M059J (cell line): Measurements from ENCODE around the gene RAD51B. TPM values are rescaled to one million over a fixed set of nuclear protein-coding genes. Genes with fewer than 3 reads are reported as not detected.

Source experiments
- DNase-seq: peaks from one replicate; pipeline ENCODE4 v3.0.0-alpha.2; 2012; ENCODE audit warnings: low read depth
- total RNA-seq: library from RNA; depleted of rRNA; stranded (reverse); fragments of >200 nt; shearing (Covaris generic); gene quantifications from 2 replicates; pipeline ENCODE4 v1.2.3, GENCODE V29; 2014

The RAD51B gene
- total RNA-seq, 1 experiment from 2014 or later: 19.0 TPM

DNA sequence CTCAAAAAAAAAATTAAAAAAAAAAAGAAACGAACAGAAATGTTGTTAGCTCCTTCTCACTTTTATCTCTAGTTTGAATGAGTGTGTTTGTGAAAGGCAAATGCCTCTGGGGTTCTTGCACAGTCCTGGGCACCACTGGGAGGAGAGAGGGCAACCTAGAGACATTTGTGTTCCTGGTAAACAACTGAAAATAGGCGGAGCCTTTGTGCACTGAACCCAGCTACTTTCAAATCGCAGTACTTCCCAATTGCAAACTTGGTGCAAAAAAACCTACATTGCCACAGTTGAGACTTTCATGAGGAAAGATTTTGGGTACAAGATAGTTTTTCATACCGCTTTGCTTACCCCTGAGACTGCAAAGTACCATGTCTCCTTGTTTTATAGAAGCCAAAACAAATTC is 543.3 kb downstream of the RAD51B start:
- DNase-seq: no peak

DNA sequence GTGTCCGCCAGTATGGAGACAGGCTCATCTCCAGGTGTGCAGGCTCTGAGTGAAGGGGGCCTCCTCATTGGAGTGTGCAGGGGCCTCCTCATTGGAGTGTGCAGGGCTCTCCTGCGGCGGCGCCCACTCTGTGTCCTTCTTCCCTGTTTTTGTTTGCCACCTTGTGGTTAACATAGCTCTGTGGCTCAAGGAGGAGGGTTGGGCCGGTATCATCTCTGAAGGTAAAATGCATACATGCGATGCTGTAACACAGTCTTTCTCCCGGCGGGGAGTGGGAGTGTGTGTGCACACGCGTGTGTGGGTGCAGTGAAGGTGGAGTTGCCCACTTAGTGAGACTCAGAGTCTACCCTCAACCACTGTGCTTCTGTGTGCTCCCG is 543.9 kb downstream of the RAD51B start:
- no peak for DNase-seq

DNA sequence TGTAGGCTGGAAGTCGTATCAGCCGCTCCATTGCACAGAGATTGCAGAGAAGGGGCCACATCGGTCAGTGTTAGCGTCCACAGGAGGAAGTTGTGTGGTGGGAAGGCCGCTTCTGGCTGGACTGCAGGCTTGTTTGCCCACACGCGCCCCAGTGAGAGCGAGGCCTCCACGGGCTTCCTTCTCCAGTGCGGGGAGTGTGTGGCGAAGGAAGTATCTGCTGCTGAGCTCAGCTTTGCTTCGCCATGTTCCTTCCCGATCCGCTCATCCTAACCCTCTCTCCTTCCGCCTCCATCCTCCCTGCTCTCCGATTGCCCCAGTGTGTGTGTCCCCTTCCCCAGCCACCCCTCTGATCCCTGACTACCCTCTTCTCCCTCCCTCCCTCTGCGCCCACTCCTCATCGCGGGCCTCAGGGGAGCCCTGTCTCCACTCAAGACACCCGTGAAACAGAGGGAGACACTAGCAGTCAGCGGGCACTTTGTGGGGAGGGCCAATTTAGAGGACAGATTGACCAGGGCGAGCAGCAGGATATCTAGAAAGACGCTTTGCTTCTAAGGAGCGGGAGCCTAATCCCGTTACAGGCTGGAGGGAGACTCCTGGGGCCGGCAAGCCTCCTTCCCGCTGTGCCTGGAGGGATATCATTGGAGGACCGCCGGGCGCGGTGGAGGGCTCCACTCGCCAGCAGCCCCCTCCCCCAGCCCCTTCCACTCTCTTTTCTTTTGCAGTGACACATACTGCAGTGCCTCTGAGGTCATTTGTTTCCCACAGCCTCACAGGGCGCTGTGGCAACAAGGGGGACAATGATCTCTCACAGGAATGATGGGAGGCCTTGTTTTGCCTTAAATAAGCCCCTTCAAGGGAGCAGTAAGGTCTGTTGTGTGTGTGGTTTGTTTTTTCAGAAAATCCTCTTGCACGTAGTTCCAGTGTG is 544.5 kb downstream of the RAD51B start:
- DNase-seq: peak; percentile 74

DNA sequence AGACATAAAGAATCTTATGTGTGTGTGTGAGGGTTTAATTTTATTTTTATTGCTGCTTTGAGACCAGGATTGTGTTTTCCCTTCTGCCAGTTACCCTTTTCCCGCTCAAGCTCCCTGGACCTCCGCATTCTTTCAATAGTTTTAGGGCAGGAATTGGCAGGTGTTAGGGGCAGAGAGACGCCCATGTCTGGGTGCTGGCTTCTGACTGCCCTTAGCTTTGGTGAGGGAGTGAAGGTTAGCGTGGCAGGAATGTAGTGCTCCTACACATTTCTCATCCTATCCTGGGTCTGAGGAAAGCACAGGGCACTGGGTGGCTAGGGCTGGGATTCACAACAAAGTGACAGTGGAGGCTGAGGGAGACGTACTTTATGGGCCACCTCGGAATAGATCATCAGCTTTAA is 545.2 kb downstream of the RAD51B start:
- peak; percentile 46 for DNase-seq

- peak; percentile 76 for DNase-seq
These were observed 545.6 kb downstream of the RAD51B start for GRCh38 chr14:68365228-68365627.

- no peak for DNase-seq
These were observed 547.1 kb downstream of the RAD51B start for GRCh38 chr14:68366656-68367055.

DNA sequence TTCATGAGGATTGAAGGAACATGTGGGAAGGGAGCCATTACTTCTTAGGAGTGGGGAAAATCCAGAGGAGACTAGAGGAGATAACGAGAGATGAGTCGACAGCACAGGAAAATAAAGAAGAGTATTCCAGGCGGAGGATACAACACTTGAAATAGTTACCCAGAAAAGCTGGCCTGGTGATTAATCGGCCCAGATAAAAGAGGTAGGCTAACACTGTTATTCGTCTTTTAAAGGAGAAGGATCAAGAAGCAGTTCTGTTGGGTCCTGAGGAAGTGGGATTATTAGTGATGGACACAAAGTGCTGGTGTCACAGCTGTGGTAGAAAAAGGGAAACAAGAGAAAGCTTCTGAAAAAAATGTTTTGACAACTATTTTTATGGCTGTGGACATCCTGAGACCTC is 548.0 kb downstream of the RAD51B start:
- DNase-seq: no peak

DNA sequence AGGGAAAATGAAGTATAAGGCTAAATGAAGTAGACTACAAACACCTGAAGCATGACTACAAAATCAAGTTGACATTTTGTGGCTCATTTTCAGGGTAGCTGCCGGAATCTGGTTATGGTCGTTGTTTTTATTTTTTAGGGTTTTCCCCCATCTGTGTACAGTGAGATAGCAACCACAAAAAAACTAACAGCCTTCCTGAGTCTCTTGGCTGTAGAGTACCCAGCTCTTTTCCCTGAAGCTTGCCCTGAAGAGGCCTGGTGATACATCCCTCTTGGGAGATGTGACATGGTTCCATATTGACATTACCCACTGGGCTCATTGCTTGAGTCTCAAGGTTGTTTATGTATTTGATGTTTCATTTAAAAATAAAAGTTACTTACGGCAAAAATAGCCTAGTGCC is 549.3 kb downstream of the RAD51B start:
- DNase-seq: no peak

DNA sequence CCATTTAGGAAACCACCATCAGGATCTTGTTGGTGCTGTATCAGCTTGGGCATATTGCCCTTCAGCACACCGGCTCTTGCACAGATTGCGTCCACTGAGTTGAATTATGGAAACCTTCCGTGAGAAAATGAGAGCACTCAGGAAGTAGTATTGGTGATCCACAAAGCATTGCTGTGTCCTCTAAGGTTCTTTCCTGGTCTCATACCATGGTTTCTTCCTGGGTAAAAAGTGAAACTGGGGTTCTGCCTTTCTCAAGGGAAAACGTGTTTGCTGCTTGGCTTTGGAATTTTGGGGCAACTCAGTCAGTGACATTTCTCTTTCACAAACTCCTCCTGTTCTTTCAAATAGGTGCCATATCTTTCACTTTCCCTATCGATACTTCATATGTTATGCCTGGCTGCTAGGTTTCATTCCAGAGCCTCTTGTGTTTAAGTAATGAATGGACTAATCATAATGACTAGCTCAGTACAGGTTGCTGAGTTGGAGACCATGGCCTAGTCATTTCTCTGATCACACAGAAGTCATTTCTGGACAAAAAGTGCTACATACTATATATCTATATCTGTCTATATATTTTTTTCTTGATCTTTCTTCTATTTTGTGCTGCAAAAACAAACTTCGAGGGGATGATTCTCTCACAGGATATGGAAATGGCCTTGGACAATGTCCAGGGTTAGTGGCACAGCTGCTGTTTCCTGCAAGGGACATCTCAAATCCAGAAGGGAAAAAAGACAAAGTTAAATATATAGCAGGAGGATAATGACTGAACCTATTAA is 549.9 kb downstream of the RAD51B start:
- DNase-seq: no peak

DNA sequence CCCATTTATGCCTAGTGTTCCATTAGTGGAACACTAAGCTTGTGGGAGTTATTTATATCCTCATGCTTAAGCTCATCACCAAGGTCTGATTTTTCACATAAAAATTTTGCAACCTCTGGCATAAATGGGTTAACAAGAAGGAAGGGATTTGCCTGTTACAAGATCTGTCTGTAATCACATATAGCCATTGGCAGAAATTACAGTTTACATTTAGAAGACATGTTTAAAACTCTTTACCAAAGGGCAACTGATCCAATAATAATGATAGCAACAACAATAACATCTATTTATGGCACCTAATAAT is 550.4 kb downstream of the RAD51B start:
- DNase-seq: no peak

DNA sequence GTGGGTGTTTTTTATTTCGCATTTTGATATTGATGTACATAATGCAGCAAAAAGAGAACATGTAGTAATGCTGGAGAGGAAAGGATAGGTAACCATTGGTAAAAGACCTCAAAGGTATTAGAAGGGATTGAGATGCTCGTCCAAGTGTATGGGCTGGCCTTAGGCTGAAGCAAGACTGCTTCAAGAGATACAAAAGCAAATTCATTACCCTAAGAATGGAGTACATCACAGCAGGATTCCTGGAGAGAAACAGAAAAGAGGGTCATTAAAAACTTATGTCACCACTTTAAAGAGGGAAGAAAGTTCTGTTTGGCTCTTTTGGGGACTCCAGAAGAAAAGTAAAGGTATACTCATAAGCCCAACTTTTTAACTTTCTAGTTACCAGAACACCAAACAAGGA is 552.8 kb downstream of the RAD51B start:
- DNase-seq: no peak

GRCh38 chr14:68373124-68373646 is 553.6 kb downstream of the RAD51B start:
- no peak for DNase-seq

DNA sequence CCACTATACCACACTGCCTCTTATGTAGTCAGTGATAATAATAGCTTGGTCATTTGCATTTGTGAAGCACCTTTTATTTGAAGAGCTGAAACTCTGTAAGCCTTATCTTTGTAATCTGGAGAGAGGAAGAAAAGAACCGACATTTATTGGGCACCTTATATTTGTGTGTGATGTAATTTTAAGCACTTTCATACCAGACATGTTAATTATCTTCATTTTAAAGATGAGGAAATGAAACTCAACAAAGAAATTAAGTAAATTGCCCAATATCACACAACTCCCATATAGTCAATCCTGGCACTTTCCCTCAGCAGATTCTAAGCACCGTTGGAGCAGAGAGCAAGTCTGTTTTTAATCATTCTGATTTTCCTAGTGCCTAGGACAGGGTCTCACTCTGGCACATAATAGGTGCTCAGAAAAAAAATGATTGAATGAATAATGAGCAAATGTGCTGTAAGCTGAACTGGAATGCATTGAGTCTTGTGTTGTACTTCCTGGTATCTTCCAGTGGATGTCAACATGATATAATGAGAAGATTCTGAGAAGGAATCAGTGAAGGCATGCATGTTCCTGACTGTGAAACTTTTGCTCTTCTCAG is 554.4 kb downstream of the RAD51B start:
- no peak for DNase-seq

- DNase-seq: no peak
These were observed 555.1 kb downstream of the RAD51B start for GRCh38 chr14:68374682-68375081.

DNA sequence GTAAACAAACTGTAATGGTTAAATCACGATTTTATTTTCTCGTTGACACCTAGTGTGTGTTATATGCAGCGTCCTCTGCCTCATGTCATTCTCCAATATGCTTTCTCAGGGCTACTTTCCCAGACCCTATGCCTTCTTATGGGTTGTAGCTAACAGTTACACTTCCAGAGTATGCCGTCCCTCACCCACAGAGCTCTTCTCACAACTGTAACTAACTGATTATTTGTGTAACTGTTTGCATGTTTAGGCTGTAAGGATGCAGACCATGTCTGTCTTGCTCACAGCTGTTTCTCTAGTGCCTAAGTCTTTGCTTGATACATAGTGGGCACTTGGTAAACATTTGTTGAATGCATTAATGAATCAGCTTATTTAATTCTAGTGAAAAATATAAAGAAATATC is 555.8 kb downstream of the RAD51B start:
- no peak for DNase-seq

DNA sequence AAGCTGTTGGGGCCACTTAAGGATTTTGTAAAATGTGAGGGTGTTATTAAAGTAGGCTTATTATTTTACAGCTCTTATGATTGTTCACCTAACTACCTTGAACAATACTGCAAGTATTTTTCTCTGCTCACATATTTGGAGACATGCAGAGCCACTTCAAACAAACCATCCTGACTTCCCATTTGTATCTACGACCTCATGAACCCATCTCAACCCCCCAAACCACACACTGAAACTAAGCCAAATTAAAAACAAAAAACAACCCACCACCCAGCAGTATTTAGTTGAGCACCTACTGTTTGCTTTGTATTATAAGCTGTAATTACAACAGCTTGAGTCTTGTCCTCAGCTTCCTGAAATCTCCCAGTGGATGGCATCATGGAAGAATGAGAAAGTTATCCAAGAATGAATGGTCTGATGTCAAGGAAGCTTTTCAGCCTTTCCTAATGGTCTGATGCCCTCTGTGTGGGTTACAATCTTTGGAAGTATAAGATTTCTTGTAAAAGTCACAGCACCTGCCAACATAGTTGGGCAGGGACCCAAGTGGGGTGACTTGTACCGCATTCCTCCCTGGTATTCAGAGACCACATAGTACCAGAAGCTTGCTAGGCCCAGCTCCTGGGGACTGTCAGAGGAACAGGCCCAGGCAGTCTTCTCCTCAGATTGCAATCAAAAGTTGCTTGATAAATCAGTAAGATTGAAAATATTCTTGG is 556.6 kb downstream of the RAD51B start:
- peak; percentile 89 for DNase-seq

DNA sequence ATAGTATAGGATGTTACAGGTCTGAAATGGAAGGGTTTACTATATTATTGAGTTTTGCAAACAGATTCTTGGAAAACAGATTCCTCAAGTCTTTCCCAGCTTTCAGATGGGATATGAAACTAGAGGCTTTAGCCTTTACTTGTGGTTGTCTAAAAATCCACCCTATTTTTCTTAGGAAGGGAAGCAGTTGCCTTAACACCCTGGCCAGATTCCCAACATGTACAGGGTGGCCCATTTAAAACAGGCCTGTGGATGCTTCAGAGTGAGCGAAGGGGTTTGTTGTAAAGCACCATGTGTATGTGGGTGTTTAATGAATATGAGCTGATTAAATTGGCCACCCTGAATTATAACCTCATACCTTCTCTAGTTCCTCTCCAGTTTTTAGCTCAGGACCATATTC is 557.4 kb downstream of the RAD51B start:
- no peak for DNase-seq

GRCh38 chr14:68377459-68377858 is 557.9 kb downstream of the RAD51B start:
- DNase-seq: no peak

DNA sequence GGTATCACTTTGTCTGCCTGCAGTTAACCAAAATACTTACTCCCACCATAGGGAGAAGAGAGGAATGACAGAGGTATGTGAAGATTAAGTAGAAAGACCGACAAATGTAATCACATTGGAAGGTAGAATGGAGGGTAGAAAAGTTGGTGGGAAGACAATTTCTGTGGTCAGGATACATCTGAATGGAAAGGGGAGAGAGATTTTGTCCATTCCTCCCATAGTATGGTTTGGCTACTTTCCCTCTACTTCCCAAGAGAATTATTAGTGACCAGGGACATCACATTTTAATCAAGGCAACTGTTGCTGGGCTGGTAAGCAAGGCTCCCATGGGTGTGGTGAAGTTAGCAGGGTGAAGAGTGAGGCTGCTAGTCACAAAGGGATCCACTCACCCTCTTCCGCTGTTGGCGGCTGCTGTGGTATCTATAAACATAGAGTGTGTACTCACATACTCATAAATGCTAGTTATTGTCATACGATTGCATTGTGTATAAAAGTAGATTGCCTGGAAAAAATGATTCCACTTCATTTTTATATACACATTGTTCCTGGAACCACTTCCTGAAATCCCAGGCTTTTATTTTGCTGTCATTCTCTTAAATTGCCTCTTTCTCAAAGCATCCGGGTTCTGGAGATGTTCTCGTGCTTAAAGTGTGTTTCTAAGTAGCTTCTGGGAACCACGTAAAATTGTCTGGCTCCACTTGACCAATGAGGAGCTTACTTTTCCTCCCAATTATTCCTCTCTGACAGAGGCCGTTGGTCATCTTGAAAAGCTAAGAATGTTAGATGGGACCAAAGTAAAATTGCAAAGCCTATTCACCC is 560.1 kb downstream of the RAD51B start:
- DNase-seq: peak; percentile 68

GRCh38 chr14:68380329-68380741 is 560.8 kb downstream of the RAD51B start:
- peak; percentile 60 for DNase-seq

DNA sequence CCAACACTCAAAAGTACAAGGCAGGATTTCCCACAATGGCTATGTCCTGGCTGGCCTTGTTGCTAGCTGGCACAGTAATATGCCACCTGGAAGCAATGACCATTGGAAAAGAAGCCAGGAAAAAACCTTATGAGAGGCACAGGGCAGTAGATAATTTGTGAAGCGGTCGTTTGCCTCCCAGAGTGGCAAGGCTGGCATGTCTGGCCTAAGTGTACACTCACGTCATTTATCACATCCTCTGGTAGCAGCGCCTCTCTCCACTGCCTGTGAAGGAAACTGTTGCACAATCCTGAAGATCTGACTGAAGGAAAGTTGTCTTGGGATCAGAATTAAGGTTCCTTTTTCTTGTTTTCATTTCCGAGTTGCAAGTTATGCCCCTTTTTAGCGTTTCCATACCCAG is 564.8 kb downstream of the RAD51B start:
- no peak for DNase-seq
